Adipocyte (in vitro differentiated cells): ENCODE data around the gene ACER1.
A peak's percentile ranks its signal among the peaks of the same experiment; 100 is the strongest.

ENCODE experiments used
- DNase-seq: peaks from one replicate; pipeline ENCODE4 v3.0.0-alpha.2; 2015; ENCODE audit warnings: low read depth
- H3K27me3 ChIP-seq: replicated peaks from 2 replicates; pipeline ENCODE4 v1.7.0; 2013; ENCODE audit warnings: mild to moderate bottlenecking, low read length, moderate library complexity; ENCODE audit not compliant: control insufficient read depth, insufficient read depth
- H3K36me3 ChIP-seq: 2 replicates; pipeline ENCODE4 v1.7.0; 2013; ENCODE audit warnings: low read length, mild to moderate bottlenecking, moderate library complexity; ENCODE audit not compliant: control insufficient read depth, insufficient read depth, severe bottlenecking
- H3K4me1 ChIP-seq: 2 replicates; pipeline ENCODE4 v1.7.0; 2013; ENCODE audit warnings: mild to moderate bottlenecking, low read length, moderate library complexity; ENCODE audit not compliant: control insufficient read depth, insufficient read depth
- H3K4me3 ChIP-seq: 2 replicates; pipeline ENCODE4 v1.7.0; 2013; ENCODE audit warnings: mild to moderate bottlenecking, low read length, moderate library complexity
- H3K9ac ChIP-seq: 2 replicates; pipeline ENCODE4 v1.7.0; 2013; ENCODE audit warnings: mild to moderate bottlenecking, low read length, moderate library complexity
- H3K9me3 ChIP-seq: 2 replicates; pipeline ENCODE4 v1.7.0; 2013; ENCODE audit warnings: mild to moderate bottlenecking, low read length, moderate library complexity; ENCODE audit not compliant: control insufficient read depth

Gene ACER1

GRCh38 chr19:6271721-6272410 lies 61.5 kb downstream of the ACER1 start:
- Histone ChIP-seq H3K9me3 (no peaks in the 10 kb centered on the region), H3K9ac (peak overlapping the region; percentile 74), H3K4me1 (peaks cover 72% of the 10 kb centered on the region), H3K36me3 (peaks cover 36% of the 10 kb centered on the region), H3K4me3 (peak overlapping the region; percentile 71), H3K27me3 (no peaks in the 10 kb centered on the region)
- peak; percentile 90 for DNase-seq

GRCh38 chr19:6271251-6271650 lies 62.2 kb downstream of the ACER1 start:
- Histone ChIP-seq H3K36me3 (peaks cover 39% of the 10 kb centered on the region), H3K9me3 (no peaks in the 10 kb centered on the region), H3K4me3 (peak overlapping the region; percentile 71), H3K4me1 (peaks cover 66% of the 10 kb centered on the region), H3K27me3 (no peaks in the 10 kb centered on the region), H3K9ac (peak overlapping the region; percentile 74)
- no peak for DNase-seq

DNA sequence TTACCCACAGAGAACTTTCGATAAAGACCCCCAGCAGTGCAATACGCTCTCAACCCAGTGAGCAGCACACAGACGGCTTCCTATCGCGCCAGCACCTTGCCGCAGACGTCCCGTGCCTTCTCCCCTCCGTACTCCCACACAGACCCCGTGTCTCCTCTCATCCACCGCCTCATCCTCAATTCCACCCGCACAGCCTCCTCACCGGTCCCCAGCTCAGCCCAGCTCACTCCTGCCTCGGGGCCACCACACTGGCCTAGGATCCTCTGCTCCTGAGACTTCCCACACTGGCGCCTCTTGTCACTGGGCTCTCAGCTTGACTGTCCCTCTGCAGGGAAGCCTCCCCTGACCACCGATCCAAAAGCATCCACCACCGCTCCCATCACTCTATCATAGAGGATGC lies 62.6 kb downstream of the ACER1 start:
- H3K36me3 ChIP-seq = peaks cover 39% of the 10 kb centered on the region
- H3K4me1 ChIP-seq = peaks cover 62% of the 10 kb centered on the region
- H3K27me3 ChIP-seq = no peaks in the 10 kb centered on the region
- H3K9ac ChIP-seq = peak overlapping the region; percentile 74
- H3K9me3 ChIP-seq = no peaks in the 10 kb centered on the region
- DNase-seq = no peak
- peak overlapping the region; percentile 71 for H3K4me3 ChIP-seq

DNA sequence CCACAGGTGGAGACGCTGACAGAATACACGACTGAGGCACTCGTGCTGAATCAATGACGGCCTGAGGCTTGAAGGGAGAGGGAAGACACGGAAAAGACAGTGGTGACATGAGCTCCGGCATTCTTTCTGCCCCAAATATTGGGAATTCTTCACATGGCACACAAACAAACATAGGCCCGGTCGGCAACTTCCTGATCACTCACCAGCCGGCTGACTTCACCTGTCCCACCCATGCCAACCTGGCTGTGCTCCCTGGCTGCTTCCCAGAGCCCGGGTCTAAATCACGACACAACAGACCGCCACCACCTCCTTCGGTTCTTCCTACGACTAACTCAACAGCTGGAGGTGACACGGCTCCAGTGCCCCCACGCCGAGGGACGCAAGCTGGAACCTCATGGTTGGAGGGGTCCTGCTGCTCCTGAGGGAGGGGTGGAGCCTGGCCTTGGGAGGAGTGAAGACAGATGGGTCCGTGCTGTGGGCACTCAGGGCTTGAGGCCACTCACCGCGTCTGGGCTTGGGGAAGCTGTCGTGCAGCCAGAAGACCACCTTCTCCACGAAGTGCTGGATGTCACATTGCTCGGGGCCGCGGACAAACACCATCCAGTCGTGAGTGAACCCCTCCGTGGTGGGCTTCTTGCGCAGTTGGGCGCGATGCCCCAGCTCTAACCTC lies 63.2 kb downstream of the ACER1 start:
- Histone ChIP-seq H3K27me3 (no peaks in the 10 kb centered on the region), H3K4me3 (no peak overlapping the region), H3K9ac (peak overlapping the region; percentile 74), H3K36me3 (peaks cover 39% of the 10 kb centered on the region), H3K4me1 (peaks cover 58% of the 10 kb centered on the region), H3K9me3 (no peaks in the 10 kb centered on the region)
- no peak for DNase-seq

DNA sequence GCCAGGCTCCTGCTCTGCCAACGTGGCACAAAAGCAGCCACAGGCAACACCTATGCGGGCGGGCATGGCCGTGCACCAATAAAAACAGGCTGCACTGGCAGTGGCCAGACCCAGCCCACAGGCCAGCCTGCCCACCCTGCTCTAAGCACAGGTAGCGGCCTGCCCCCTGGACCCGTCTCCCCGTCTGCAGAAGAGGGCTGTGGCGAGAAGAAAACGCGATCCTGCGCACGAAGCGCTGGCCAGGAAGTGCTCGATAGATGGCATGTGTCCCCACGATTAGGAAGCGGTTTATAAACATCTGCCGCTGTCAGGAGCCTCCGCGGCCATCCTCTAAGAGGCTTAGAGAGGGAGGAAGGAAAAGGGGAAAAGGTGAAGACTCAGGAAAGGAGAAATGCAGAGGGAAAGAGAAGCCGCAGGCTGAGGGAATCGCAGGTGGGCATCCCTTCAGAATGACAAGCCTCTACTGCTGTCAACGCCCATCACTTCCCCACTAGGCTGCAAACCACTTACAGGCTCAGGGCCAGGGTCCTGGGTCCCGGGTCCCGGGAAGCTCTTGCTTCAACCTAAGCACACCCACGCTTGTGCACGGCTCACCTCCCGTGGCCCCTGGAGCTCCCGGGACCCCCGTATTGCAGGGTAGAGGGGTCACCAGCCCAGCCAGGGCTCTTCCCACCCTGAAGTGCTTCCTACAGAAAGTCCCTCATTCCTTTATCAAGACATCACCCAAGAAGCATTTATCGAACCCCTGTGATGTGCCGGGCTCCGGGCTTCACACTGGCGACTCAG lies 64.1 kb downstream of the ACER1 start:
- no peak for DNase-seq
- Histone ChIP-seq H3K4me1 (peaks cover 48% of the 10 kb centered on the region), H3K27me3 (no peaks in the 10 kb centered on the region), H3K9me3 (no peaks in the 10 kb centered on the region), H3K9ac (peak overlapping the region; percentile 74), H3K4me3 (no peak overlapping the region), H3K36me3 (peaks cover 41% of the 10 kb centered on the region)

GRCh38 chr19:6268382-6268771 lies 65.0 kb downstream of the ACER1 start:
- Histone ChIP-seq H3K36me3 (peaks cover 43% of the 10 kb centered on the region), H3K4me1 (peaks cover 40% of the 10 kb centered on the region), H3K9ac (peak overlapping the region; percentile 13), H3K9me3 (no peaks in the 10 kb centered on the region), H3K4me3 (no peak overlapping the region), H3K27me3 (no peaks in the 10 kb centered on the region)
- DNase-seq = no peak

- Histone ChIP-seq H3K27me3 (no peaks in the 10 kb centered on the region), H3K36me3 (peaks cover 46% of the 10 kb centered on the region), H3K9me3 (no peaks in the 10 kb centered on the region), H3K4me1 (peaks cover 34% of the 10 kb centered on the region), H3K4me3 (no peak overlapping the region), H3K9ac (no peak overlapping the region)
- DNase-seq = no peak
Observed at GRCh38 chr19:6267552-6268381, 65.6 kb downstream of the ACER1 start.

DNA sequence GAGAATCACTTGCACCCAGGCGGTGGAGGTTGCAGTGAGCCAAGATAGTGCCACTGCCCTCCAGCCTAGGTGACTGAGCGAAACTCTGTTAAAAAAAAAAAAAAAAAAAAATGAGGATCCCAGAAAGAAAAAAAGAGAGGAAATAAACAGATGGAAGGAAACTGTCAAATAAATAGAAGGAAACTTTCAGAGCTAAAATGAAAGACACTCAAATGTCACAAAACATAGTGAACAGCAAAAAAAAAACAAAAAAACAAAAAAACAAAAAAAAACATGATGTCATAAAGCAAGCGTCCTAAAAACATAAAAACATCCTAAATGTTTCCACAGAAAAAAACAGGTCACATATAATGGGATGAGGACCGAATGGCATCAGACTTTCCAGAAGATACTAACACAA lies 68.6 kb downstream of the ACER1 start:
- Histone ChIP-seq H3K9ac (no peak overlapping the region), H3K36me3 (peaks cover 67% of the 10 kb centered on the region), H3K4me1 (peaks cover 7% of the 10 kb centered on the region), H3K9me3 (no peaks in the 10 kb centered on the region), H3K27me3 (no peaks in the 10 kb centered on the region), H3K4me3 (no peak overlapping the region)
- DNase-seq = no peak

DNA sequence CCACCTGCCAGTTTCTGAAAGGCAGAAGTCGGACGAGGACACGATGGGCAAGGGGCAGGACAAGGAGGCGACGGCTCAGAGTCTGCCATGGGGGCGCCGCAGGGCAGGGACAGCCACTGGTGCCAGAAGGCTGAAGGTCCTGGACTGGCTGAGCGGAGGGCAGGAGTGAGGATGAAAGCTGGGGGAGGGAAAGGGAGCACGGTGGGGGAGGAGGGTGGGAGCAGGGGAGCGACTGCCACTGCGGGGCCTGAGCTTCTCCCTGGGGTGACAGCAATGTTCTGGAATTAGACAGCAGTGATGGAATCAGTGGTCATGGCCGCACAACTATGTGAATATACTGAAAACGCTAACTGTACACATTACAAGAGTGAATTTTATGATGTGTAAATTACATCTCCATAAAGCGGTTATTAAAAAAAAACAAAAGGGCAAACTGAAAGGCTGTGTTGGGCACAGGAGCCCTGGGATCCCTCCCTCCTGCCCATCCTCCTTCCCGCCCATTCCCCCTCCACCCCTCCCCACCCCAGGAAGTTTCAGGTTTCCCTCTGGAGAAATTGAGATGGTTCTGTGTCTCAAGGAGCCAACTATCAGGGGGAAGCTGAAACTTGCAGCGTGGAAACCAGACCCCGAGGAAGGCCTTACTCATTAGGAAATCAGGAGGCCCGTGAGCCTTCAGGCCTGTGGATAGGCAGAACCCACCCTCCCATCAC lies 69.5 kb downstream of the ACER1 start:
- Histone ChIP-seq H3K36me3 (peaks cover 67% of the 10 kb centered on the region), H3K4me1 (peaks cover 2% of the 10 kb centered on the region), H3K4me3 (no peak overlapping the region), H3K9me3 (no peaks in the 10 kb centered on the region), H3K27me3 (no peaks in the 10 kb centered on the region), H3K9ac (no peak overlapping the region)
- DNase-seq = peak; percentile 82

- H3K4me3 ChIP-seq = no peak overlapping the region
- H3K9me3 ChIP-seq = no peaks in the 10 kb centered on the region
- H3K4me1 ChIP-seq = peaks cover 2% of the 10 kb centered on the region
- H3K9ac ChIP-seq = no peak overlapping the region
- H3K27me3 ChIP-seq = no peaks in the 10 kb centered on the region
- peaks cover 67% of the 10 kb centered on the region for H3K36me3 ChIP-seq
- DNase-seq = no peak
Observed at GRCh38 chr19:6263306-6263705, 70.1 kb downstream of the ACER1 start.
